GM12874 (cell line): ENCODE measurements around the gene IL33.

Source experiments
- TF ChIP-seq, protein P1 (sequence below): IDR thresholded peaks from 2 replicates; pipeline ENCODE4 v1.5.1; 2011; ENCODE audit warnings: low read depth, mild to moderate bottlenecking, control low read depth, low read length, moderate library complexity; ENCODE audit not compliant: insufficient read depth

IL33 gene

GRCh38 chr9:6218099-6218502, 2.5 kb downstream of the IL33 start:
- TF ChIP-seq, protein P1, sequence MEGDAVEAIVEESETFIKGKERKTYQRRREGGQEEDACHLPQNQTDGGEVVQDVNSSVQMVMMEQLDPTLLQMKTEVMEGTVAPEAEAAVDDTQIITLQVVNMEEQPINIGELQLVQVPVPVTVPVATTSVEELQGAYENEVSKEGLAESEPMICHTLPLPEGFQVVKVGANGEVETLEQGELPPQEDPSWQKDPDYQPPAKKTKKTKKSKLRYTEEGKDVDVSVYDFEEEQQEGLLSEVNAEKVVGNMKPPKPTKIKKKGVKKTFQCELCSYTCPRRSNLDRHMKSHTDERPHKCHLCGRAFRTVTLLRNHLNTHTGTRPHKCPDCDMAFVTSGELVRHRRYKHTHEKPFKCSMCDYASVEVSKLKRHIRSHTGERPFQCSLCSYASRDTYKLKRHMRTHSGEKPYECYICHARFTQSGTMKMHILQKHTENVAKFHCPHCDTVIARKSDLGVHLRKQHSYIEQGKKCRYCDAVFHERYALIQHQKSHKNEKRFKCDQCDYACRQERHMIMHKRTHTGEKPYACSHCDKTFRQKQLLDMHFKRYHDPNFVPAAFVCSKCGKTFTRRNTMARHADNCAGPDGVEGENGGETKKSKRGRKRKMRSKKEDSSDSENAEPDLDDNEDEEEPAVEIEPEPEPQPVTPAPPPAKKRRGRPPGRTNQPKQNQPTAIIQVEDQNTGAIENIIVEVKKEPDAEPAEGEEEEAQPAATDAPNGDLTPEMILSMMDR, result no peak

DNA sequence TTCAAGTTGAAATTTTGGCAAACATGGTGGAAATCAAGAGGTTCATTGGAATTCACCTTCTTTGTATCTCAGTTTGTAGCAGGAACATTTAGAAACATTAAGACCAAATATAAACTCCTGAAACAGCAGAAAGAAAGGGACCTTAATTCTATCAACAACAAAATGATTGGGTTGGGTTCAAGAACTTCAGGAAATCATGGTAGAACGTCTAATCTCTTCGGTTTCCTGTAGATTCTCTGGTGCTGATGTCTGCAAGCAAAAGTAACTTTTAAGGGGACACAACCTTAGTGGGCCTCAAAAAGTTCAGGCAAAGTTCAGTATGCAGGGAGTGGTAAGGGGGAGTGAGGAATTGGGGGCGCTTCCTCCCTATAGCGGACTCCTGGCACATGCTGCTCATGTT, 3.4 kb downstream of the IL33 start:
- TF ChIP-seq, protein P1, result no peak

GRCh38 chr9:6219981-6220380, 4.4 kb downstream of the IL33 start:
- TF ChIP-seq, protein P1, result no peak

DNA sequence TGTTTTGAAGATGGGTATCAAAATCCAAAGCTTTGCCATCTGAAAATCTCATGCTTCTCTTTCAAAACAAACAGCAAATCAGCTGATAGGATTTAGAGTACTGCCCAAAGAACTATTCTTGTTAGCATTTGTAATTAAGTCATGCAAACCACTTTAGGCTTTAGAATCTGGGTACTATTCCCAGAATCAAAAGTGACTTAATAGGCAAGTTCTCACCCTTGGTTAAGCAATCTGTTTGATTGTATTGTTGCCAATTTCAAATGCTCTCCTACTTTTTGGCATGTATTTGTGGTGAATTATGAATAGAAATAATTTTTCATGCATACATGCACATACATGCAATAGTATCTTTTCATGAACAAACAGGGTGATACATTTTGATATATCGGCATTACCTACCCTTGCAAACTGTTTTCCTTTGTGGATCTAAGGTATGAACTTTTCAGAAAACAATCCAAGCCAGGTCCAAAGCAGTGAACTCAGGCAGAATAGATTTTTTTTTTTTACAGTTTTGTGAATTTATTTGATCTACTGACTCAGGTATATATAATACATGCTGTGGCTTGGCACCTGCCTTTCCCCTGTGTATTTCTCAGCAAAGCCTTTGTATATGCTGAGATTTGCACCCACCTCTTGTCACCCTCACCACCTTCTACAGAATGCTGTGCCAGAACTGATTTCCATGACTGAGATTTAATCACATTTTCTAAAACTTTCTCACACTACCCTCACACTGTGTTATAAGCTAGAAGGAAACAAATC, 9.0 kb downstream of the IL33 start:
- TF ChIP-seq, protein P1, result no peak

- TF ChIP-seq, protein P1, result no peak
Observed at GRCh38 chr9:6226696-6227095, 11.1 kb downstream of the IL33 start.

GRCh38 chr9:6229186-6229585, 13.6 kb downstream of the IL33 start:
- TF ChIP-seq, protein P1, result no peak

DNA sequence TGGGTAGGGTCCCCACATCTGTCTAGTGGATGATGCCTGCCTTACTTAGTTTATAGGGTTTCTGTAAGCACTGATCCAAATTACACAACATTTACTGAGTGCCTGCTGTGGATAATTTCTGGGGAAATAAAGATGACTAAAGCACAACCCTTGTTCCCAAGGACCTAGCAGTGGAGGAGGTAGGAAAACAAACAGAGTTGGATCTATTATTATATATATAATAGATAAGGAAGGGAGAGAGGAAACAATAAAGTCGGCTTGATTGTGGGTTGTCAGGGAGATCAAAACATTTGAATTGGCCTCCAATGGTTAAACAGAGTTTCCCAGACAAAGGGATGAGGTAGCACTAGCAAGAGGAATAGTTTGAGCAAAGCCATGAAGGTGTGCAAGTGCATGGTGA, 14.0 kb downstream of the IL33 start:
- TF ChIP-seq, protein P1, result no peak
